GM21786 (cell line): ENCODE data around the gene STX18.
"Not testable (repeated sequence)": the region's sequence is repeated elsewhere in the genome, so short reads cannot be mapped to it uniquely, and the experiment has no call there.

ENCODE experiments used
- ATAC-seq: cut with Tn5 transposase; IDR thresholded peaks from one replicate; pipeline ENCODE4 v1.9.1; 2021; ENCODE audit not compliant: unreplicated experiment

Gene STX18

DNA sequence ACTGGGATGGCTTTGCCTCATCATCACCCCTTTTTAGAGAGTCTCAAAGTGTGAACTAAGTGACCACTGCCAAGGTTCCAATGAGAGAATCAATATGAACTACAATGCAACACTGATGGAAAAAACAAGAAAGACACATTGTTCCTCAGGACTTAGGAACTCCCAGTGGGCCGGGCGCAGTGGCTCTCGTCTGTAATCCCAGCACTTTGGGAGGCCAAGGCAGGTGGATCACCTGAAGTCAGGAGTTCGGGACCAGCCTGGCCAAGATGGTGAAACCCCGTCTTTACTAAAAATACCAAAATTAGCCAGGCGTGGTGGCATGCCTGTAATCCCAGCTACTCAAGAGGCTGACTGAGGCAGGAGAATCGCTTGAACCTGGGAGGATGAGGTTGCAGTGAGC is 119.7 kb downstream of the STX18 start:
- ATAC-seq: not testable (repeated sequence)

DNA sequence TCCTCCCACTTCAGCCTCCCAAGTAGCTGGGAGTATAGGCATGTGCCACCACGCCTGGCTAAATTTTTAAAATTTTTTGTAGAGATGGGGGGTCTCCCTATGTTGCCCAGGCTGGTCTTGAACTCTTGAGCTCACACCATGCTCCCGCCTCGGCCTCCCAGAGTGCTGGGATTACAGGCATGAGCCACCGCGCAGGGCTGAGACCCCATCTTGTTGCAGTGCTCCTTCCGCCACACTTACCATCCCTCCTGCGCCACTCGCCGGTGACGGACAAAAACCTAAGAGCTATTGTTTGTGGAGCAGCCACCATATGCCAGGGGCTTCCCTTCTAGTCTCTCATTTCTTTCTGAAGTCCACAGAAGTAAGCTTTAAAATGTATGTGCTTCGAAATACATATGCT is 120.5 kb downstream of the STX18 start:
- no peak for ATAC-seq

DNA sequence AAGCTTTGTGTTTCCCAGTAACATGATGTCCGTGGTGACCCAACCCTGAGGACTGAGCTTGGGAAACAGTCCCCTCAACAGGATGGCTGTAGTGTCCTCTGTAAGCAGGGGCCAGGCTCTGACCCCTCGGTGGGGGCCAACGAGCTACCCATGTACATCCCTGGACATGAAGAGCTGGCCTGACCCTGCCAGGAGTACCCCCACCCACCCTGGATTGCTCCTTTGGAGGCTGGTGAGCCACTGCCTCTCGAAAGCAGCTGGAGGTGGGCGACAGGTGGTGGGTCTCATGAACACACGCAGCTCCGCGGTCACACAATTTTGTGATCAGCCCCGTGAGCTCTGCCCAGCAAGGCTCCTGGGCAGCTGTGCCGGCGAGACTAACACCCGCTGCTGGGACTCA is 121.4 kb downstream of the STX18 start:
- no peak for ATAC-seq

DNA sequence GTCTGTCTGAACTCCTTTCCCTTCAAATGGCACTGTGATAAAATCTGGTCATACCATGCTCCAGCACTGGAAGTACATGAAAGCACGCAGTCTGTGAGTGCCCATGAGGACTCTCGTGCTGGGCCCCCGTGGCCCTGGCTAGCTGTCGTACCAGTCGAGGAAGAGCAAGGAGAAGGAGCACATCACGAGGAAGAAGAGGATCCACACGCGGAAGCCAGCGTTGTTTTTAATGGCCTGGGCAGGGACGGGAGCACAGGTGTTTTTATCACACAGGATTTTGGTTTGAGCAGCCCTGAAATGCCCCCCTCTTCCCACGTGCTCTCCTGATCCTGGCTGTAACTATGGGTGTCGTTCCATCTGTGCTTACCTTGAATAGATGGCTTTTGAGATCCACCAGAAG is 122.0 kb downstream of the STX18 start:
- ATAC-seq: no peak

DNA sequence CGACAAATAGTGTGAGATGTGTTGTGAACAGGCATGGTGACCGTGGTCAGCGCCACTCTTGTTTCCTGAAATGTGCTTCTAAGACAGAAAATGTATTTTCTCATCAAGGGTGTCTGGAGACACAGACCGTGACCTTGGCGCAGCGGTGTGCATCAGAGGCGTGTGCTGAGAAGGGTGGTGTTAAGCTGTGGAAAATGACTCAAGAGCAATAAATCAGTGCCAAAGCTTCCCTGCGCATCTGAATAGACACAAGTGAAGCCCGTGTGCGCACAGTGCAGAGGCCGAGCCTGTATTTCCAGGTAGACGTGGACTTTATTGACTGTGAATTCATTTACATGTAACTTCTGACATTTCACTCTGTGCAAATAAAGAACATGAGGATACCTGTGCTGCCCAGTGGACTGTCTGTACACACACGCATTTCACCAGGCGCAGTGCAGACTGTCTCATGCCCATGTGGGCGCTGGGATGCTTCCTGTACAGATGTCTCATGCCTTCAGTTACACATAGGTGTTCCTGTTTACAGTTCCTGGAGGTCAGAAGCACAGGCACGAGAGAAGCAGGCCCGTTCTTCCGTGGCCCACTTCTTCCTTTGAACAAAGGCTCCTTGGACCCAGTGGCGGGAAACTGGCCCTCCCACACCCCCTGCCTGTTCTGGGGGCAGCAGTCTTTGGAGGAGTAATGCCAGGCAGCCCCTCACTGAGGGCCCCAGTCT is 123.0 kb downstream of the STX18 start:
- ATAC-seq: no peak

DNA sequence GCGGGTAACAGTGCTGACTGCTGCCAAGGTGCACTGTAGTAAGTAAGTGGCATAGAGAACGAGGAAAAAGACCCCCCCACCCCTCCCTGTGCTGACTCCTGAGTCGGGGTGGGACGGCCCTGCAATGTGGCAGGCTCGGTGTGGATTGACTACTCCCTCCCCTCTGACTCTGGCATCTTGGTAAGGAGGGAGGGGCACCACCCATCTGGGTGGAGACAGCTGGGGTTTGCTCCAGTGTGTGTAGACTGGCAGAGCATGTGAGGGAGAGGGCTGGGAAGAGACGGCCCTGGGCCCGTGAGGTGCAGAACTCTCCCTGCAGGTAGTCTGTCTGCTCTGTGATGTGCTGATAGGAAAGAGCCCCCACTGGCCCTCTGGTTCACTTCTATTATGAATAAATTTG is 124.0 kb downstream of the STX18 start:
- no peak for ATAC-seq

DNA sequence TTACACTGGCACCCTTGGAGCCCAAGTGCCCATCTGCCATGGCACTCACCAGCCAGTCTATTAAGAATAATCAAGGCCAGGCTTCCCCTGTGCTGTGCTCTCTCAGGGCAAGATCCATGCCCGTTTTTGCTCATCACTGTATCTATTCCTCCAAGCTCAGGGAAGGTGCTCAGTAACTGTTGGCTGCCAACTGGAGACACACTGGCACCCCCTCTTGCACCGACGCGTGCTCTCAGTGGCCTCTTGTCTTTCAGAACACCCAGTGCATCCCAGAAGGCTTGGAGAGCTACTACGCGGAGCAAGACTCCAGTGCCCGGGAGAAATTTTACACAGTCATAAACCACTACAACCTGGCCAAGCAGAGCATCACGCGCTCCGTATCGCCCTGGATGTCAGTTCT is 124.9 kb downstream of the STX18 start:
- ATAC-seq: no peak

DNA sequence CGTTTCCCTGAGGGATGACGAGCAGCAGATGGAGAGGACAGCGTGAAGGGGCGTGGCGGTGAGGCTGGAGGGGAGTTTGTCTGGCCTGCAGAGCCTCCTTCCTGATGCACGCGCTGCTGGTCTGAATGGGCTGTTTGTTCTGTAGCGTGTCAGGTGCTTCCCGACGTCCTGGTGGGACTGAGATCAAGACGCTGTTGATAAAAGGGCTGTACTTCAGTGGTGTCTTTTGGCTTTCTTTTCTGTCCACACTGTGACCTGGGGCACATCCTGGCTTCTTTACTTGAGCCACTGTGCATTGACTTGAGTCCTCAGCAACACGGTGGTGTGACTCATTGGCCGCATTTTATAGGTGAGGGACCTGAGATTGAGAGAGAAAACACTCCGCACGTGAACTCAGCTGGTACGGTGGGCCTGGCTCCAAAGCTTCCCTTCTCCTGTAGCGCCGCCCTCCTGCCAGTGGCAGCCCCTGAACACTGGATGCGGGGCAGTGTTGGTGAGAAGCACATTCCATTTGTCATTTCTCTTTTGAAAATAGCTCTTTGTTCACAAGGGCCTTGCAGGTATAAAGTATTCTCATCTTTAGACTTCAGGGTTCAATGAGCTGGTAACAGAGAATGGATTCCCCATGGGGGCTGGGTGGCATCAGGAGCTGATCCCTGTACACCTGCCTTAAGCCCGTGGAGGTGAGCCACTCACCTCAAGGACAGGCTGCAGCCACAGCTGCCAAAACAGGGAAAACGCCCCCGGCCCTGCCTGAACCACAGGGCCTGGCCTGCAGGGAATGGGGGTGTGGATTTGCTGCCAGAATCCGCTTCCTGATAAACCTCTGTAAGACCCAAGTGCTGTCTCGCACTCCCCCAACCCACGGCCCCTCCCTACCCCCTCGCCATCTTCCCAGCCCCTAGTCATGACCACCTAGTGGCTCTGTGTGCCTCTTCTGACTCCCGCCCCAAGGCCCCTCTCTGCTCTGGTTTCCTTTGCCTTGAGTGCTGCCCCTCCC is 125.7 kb downstream of the STX18 start:
- no peak for ATAC-seq

DNA sequence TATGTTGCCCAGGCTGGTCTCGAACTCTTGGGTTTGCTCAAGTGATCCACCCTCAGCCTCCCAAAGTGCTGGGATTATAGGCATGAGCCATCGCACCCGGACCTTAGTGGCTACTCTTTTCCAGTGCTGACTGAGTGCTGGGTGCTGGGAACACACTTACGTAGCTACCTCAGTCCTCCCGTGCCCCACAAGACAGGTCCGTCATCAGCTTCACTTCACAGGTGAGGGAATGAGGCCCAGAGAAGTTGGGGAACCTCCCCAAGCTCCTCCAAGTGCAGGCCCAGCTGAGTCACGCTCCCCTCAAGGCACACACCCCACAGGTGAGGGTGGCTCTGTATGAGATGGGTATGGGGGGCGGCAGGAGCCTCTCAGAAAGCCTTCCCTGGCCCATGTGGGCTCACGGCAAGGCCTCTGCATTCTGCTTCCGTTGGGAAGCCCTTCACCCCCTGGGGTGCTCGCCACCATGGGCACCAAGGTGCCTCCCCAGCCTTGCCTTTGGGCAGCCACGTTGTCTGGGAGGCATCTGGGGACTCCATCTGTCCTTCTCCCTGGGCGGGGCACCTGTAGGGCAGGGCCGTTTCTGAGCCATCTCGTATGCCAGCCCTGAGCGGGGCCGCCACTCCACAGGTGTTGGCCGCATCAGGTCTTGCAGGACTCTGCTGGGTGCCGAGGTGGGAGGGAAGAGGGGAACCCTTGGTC is 126.6 kb downstream of the STX18 start:
- no peak for ATAC-seq

DNA sequence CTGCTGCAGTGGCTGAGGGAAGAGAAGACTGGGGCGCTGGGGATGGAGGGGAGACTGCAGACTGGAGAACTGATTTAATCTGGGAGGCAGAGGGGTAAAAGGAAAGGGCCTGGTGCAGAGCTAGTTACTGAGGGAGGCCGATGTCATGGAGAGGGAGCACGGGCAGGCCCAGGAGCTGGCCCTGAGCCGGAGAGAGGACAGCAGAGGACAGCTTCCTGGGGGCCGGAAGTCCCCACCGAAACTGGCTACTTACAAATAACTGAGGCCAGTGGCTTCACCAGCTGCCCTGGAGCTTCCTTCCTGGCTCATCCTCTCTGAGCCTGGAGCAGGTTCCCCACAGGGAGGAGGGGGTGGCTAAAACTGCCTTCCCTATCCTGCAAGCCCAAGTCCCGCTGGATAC is 128.0 kb downstream of the STX18 start:
- ATAC-seq: no peak

DNA sequence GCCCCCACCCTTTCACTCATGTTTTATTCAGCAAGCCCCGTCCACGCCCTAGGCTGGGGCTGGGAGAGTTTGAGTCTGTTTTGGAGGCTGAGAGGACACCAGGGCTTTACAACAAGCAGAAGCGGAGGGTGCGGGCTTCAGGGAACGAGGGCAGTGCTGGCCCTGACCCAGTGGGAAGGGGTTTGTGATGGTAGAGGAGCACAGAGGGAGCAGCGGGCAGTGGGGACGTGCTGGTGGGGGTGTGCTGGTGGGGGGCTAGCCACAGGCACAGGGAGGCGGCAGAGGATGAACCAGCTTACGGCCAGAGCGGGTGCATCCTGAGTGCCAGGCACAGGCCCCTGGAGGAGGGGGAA is 128.5 kb downstream of the STX18 start:
- no peak for ATAC-seq

DNA sequence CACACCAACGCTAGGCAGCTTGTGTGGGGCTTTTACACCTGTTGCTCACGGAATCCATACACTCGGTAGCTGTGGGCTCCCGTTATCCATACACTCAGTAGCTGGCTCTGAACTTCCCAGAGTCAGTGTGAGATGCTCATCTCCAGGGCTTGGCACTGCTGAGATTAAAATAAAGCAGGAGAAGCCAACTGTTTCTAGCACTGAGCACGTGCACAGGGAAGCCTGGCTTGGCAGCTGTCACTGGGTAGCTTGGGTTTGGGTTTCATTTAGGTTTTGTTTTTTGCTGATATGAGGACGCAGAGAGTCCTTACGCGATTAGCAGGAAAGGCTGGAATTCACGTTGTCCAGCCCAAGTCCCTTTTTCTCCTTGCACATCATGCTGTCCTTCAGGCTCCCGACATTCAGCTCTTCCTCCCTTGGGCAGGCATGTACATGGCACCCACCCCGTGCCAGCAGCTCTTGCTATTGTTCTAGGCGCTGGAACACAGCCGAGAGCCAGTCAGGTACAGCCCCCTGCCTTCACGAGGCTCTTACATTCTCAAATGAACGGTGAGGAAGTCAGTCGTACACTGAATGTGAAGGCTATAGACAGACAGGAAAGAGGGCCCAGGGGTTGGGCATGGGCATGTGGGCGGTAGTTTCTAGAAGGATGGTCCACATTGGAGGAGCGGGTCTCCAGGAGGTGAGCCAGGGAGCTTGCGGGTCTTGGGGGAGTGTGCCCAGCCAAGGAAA is 129.0 kb downstream of the STX18 start:
- ATAC-seq: no peak

DNA sequence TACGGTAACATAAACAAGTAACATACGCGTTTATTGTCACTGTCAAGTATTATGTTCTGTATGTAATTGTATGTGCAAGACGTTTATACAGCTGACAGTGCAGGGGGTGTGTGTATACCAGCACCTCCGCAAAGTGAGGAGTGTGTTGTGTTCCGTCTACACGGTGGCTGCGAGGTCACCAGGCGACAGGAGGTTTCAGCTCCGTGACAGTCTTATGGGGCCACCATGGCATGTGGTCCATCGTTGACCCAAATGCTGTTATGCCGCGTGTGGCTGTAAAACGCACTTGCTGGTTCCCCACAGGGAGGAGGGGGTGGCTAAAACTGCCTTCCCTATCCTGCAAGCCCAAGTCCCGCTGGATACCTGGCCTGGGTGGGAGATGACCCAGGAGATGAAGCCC is 129.9 kb downstream of the STX18 start:
- no peak for ATAC-seq

DNA sequence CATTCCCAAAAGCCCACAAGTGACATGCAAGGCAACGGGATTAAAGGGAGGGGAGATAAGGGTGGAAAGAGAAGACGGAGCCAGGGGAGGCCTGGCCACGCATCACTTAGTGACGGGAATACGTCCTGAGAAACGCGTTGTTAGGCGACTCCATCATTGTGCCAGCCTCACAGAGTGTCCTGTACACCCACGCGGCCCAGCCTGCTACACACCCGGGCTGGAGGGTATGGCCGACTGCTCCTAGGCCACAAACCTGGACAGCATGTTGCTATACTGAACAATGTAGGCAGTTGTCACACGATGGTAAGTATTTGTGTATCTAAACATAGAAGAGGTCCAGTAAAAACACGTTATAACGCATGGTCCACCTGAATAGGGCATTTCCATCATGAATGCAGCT is 131.6 kb downstream of the STX18 start:
- no peak for ATAC-seq

DNA sequence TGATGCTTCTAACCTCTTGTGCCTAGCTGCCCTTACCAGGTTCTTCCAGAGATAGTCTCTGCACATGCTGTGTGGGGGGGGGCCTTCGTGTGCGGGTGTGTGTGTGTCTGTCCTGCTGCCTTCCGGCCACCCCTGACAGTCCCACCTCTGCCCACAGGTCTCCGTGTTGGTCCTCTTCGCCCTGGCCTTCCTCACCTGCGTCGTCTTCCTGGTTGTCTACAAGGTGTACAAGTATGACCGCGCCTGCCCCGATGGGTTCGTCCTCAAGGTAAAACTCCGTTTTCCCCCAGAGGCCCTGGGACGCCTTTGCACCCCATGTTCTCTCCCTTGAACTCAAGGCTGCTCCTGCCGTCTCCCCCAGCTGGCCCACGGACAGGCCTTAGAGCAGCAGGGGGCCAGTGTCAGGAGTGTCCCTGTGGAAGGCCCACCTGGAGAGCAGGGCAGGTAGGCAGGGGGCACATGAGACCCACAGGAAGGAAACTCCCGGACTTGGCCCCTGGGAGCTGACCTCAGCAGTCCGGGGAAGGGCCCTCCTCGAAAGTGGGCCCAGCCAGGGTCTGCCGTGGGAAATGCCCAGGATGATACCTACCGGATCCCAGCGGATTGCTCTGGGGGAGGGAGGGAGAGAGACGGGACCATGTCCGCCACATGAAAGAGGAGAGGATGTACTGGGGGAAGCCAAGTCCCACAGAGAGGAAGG is 132.3 kb downstream of the STX18 start:
- no peak for ATAC-seq

DNA sequence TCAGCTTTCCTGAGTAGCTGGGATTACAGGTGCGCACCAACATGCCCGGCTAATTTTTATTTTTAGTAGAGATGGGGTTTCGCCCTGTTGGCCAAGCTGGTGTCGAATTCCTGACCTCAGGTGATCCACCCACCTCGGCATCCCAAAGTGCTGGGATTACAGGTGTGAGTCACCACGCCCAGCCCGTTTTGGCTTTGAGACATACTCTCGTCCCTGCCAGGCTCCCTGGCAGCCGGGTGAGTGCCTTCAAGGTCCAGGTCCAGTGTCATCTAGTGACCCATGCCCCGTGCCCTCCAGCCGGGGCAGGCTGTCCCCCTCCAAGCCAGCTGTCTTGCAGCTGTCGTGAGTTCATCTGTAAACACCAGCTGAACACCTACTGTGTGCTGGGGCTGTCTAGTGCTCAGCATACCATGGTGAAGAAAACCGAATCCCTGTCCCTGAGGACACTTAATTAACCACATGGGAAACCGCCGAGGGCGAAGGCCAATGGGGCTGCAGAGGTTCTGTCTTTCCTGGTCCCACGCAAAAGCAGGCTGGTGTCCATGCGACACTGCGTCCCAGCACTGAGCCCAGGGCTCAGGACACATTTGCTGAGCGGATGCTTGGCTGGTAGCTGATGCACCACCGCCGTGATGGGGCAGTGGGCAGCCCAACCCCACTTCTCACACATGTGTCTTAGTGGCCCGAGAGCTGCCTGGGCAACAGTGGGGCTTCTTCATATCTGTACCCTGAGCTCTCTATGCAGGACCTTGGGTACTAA is 133.1 kb downstream of the STX18 start:
- ATAC-seq: no peak

DNA sequence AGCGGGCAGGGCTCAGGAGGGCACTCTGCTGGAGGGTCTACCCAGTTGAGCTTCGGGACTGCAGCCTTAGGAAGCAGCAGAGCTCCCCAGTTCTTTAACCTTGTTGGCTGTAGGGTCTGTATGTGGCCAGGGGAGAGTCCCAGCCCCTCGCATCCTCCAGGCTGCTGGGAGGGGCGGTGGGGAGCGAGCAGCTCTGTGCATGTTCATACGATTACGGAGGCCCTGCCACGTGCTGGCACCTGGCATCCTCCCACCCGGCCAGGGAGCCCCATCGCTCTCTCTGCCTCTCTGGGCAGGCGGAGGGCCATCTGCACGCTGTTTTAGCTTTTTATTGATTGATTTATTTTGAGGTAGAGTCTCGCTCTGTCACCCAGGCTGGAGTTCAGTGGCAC is 133.7 kb downstream of the STX18 start:
- ATAC-seq: no peak

DNA sequence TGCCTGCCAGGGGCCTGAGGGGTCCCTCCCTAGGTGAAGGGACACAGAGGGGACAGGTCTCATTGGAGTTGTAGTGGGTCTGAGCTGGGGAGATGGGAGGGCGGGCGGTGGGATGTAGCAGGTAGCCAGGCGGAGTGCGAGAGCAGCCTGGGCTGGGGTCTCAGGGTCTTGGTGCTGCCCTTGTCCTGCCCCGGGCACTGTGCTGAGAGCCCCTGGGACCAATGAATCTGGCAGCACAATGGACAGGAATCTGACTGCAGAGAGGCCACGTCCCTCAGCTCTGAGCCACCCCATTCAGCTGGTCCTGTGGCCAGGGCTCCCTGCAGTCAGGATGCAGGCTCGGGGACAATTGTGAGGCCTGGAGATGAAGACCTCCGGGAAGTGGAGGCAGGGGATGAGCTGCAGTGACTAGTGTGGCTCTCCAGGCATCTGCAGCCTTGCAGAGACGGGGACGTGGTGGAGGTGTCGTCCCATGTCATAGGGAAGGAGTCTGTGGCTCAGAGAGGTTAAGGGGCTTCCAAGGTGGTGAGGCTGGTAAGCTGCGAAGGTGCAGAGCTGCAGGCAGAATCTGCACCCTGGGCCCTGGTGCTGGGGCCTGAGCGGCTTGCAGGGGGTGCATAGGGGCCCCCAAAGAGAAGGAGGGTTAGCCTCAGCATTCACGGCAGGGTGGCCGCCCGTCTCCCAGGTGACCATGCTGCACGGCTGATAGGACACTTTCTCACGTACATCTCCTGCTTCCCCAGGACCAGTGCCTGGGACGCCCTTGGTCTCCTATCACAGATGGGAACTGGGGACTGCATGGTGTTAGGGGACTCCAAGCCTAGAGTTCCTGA is 134.3 kb downstream of the STX18 start:
- ATAC-seq: no peak
